Stimulated activated CD4-positive, alpha-beta T cell treated with anti-CD3 and anti-CD28 coated beads, Interleukin-12 subunit alpha, Interleukin-12 subunit beta, amount 100 ng/mL, for 4 hours (primary cell): ENCODE results near the gene CAPN13.

Source experiments
- DNase-seq: peaks from one replicate; pipeline ENCODE4 v3.0.0-alpha.2; 2020

Gene CAPN13, protein sequence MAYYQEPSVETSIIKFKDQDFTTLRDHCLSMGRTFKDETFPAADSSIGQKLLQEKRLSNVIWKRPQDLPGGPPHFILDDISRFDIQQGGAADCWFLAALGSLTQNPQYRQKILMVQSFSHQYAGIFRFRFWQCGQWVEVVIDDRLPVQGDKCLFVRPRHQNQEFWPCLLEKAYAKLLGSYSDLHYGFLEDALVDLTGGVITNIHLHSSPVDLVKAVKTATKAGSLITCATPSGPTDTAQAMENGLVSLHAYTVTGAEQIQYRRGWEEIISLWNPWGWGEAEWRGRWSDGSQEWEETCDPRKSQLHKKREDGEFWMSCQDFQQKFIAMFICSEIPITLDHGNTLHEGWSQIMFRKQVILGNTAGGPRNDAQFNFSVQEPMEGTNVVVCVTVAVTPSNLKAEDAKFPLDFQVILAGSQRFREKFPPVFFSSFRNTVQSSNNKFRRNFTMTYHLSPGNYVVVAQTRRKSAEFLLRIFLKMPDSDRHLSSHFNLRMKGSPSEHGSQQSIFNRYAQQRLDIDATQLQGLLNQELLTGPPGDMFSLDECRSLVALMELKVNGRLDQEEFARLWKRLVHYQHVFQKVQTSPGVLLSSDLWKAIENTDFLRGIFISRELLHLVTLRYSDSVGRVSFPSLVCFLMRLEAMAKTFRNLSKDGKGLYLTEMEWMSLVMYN

DNA sequence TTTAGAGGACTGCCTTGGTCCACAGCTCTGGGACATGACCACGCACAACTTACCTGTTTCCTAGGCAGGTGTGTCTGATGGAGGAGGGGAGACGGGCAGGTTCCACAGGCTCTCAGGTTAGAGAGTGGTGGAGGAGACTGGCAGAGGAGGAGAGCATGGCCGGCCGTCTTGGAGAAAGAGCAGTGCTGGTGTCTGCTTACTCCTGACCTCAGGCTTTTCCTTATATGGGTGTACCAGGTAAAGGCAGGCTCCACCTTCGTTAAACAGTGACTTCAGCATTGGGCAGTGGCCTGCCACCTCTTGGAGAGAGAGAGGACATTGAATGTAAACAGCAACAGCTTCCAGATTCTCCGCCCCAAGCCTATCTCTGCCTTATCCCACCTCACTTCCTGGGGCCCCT, at the start of gene CAPN13:
CAPN13 (minus strand) TSS at position 198 of the 400 bp plus-strand sequence. CDS start 20,121 bp downstream, outside the sequence.
- DNase-seq = no peak

DNA sequence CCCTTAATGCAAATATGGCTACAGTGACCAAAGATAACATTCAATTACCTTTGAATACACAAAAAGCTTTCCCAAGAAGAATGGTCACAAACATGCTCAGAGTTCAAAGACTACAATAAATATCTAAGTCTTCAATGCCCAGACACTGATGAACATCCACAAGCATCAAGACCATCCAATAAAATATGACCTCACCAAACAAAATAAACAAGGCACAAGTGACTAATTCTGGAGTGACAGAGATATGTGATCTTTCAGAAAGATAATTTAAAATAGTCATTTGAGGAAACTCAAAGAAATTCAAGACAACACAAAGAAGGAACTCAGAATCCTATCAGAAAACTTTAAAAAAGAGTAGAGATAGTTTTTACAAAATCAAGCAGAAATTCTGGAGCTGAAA, 40.6 kb upstream of the CAPN13 start:
- no peak for DNase-seq

DNA sequence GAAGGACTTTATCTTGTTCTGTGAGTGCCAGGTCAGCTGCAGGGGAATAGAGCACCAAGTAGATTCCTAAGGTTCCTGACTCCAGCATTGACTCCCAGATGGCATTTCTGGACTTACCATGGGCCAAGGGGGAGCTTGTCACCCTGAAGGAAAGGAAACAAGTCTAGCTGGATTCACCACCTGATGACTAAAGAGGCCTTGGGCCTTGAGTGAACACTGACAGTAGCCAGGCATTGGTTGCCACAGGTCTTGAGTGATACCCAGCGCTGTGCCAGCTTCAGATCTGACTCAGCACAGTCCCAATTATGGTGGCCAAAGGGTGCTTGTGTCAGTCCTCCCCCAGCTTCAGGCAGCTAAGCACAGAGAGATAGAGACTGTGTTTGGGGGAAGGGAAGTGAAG, 40.1 kb upstream of the CAPN13 start:
- DNase-seq = no peak

DNA sequence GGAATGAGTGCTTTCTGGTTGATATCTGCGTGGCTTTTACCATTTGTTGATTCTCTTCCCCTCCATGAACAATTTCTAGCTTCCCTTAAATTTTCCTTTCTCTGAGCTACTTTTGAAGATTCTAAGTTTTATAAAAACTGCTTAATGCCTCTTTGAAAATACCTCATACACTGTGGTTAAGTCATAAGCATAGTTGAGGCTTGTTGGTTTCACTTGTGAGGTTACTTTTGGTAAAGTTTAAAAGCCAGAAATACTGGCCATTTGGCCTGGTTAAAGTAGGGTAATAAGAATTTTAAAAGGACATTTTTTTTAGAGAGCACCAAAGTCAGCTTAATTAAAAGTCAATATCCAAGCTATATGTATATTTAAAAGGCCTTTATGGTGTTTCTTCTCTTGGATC, 21.3 kb upstream of the CAPN13 start:
- no peak for DNase-seq

DNA sequence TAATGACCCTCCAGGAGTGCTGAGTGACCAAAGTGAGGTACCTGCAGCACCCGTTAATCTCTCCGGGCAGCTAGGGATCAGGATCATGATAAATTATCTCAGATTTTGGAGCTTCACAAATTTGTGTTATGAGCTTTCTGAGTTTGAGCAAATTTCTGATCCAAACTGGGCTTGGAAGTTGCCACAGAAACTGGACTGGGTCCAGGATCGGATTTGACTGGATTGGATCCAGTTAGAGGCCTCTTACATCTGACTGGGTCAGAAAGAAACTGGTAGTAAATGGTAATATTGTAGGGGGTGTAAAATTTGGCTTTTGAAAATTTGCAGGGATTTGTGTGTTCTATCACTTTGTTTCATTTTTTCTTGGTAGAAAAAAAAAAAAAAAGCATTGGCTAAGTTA, 19.7 kb upstream of the CAPN13 start:
- no peak for DNase-seq

DNA sequence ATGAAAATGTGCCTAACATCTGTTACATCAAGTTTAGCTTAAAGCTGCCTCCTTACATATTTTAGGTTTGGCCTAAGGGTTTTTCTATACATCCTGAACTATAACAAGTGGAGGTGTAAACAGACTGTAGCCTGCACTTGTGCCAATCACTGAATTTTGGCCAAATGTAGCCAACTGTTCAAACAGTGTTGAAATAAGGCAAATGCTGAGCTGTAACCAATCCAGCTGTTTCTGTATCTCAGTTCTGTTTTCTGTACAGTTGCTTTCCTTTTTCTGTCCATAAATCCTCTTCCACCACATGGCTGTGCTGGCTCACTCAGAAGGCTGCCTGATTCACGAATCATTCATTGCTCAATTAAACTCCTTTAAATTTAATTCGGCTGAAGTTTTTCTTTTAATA, 19.2 kb upstream of the CAPN13 start:
- no peak for DNase-seq

DNA sequence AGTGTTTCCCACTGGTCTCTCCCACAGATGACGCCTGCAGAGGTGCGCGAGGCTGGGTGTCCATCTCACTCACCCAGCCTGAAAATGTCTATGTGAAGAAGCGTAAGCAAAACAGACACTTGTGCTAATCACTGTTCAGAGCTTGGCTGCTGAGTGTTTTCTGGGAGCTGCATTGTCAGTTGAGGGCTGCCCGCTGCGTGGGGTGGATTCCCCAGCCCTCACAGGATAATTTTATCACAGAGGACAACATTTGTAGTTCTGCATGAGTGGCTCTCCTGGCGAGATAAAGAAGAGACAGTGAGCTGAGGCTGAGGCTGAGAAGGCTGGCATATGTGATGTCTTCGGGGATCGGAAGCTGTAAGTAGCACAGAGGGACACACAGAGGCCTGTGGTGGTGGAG, 16.2 kb upstream of the CAPN13 start:
- no peak for DNase-seq

DNA sequence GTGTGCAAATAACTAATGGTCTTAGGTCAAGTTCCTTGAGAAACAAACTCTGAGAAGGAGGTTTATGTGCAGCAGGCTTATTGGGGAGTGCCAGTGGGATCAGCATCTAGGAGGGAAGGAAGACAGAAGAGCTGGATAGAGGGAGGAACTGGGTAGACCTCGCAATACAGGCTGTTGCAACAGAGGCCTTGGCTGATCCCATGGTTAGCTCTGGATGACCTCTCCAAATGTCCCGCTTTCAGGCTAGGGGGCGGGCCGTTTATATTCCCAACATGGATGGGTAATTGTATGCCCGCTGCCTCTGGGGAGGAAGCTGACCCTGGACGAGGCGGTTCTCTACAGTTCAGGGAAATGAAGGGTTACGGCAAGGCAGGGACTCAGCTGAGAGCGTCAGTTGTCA, 14.7 kb upstream of the CAPN13 start:
- no peak for DNase-seq

DNA sequence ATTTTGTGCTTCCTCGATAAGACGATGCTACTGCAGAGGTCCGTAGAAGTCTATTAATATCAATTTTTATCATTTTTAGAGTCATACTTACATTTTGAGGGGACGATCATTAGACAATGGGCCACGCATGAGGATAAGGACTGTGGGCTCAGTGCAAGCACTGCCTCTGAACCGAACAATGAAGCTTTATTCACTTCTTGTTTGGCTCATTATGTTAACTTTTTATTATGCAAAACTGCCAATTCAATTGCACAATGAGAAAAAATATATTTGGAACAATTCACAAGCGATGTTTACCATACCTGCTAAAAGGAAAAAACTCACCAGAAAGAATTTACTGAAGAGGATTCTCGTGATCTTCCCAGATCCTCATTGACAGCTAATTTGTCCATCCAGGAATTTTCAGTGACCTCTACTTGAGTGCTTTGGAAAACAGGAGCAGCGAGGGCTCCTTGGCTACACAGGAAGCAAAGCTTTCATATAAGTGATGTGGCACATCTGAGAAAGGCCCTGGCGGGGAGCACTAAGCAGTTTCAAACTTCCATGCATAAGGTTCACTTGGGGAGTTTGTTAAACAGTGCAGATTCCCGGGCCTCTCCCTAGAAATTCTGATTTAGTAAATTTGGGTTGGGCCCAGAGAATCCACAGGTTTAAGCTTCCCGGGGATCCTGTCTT, 13.3 kb upstream of the CAPN13 start:
- DNase-seq = no peak

DNA sequence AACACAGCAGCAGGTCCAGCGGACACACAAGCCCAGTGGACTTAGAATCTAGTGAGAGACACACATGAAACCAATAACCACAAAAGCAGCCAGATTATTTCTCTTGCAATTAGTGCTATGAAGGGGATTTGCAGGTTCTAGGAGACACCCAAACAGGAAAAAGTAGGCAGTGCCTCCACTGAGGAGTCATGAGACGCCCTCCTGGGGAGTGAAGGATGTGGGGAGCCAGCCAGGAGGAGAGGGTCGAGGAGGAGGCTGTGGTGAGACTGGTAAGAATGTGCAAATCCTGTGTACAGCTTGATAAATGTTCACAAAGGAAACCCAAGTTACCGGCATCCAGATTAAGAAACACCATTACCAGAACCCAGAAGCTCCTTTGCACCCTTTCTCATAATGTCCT, 2.7 kb upstream of the CAPN13 start:
- DNase-seq = no peak

DNA sequence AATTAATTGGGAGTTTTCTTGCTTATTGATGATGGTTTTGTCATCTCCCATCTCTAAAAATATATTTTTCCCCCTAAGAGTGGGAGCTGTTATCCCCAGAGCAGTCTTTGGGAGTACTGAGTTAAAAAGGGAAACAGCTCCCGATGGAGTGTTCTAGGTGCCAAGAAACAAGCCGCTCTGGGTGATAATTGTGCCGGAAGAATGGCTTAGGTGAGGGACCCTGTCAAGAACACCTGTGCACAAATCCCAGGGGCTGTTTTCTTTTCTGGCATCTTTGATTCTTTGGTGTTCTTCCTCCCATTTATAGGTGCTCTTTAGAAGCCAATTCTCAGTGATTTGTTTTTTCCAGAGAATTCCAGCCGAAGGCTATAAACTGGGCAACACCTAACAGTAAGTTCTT, 1.4 kb upstream of the CAPN13 start:
- DNase-seq = no peak

DNA sequence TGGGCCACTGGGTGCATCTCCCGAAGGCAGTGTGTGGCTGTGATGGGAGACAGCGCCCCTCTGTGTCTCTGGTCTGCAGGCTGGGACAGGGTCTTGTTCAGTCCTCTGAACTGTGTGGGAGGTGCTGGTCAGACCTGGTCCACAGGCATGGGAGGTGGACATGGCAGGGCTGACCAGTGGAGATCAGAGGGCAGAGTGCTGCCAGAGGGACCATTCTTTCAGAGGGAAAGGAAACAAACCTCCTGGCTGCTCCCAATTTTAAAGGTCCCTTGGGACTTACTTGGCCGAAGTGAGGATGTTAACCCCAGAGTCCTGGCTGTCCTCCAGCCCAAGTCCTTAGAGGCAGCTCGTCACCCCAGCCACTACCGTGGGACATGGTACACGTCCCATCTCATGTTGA, 4.0 kb downstream of the CAPN13 start:
- no peak for DNase-seq

DNA sequence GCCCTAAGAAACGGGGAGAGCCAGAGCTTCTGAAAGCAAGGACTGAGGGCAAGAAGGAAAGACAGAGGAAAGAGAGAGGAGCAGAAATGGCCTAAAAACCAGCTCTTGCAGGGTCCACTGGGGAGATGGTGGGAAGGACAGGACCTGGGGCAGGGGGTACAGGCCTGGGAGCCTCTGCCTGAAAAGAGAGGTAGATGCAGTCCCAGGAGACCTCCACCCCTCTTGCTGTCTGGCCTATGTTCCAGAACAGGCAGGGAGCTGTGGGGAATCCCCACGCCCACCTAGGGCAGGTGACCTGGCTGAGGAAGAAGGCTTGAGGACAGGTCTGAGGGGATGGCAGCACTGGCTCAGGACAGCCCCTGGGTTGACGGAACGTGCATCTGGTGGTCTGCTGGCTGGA, 4.6 kb downstream of the CAPN13 start:
- no peak for DNase-seq

DNA sequence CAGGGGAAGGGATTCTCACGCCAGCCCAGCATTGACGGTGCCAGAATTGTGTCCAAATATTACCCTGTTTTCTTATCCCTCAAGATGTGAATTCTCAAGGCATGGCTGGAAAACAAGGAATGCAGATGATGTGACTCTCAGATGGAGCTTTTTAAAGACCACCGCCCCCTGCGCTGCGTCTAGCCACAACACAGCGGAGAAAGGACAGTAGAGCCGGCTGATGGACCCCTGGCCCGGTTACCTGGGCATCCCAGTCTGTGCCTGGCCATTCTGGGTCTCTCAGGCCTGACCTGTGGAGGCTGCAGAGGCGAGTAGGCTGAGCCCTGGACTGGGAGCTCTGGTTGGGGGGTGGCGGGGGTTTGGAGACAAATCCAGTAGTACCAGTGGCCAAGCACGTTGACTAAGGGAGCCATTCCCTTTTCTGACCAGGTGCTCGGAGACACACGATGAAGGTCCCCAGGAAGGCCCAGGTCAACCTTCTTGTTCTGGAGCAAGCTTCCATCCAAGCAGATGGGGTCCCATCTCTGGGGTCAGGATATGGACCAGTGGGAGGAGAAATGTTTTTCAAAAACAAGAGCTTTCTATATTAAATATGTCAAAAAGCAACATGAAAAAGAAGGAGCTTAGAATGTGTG, 5.3 kb downstream of the CAPN13 start:
- DNase-seq = no peak

DNA sequence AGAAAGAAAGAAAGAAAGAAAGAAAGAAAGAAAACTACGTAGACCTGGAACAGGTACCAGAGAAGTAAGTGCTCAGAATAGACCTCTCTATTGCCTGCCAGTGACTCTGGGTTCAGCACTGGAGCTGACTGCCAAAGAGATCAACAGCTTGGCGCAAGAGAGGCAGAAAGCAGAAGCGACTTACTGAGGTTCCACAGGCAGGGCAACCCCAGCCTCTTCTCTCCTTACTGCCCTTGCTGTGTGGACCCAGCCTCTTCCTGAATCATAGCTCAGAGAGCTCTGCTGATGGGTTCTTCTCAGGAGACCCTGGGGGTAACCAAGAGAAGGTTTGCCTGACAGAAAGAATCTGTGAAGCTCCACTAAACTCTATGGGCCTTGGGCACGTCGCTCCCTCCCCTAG, 7.1 kb downstream of the CAPN13 start:
- no peak for DNase-seq

DNA sequence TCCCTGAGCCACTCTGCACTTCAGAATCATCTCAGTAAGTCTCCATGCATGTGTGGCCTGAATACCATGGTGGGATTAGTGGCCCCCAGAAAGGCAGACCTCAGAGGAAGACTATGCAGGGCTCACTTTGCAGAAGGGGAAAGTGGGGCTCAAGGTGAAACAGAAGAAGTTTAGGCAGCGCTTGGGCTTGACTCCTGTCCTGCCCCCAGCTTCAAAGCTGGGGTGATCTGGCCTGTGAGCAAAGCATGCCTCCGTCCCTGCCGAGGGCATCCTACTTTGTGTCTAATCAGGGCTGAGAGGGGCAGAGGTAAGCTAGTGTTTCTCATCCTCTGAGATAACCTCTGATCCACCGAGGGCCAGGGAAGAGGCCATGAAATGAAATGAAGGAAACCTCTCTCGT, 7.9 kb downstream of the CAPN13 start:
- DNase-seq = no peak

DNA sequence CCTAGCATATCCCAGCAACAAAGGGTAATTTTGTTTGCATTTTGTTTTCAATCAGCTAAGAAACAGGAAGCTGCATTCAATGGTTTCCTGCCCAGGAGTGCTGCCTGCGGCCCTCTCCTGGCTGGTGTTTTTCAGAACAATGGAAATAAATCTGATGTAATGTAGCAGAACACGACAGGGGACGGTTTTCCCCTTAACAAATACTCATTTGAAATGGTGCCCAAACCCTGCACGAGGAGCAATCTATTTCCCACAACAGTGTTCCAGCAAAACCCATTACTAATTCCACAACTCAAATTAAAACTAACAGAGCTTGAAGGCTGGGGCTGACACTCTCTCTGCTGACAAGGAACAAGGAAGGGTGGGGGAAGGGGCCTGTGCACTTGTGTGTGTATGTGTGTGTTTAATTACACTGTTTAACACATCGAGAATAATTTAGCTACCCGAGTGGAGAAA, 8.7 kb downstream of the CAPN13 start:
- no peak for DNase-seq

DNA sequence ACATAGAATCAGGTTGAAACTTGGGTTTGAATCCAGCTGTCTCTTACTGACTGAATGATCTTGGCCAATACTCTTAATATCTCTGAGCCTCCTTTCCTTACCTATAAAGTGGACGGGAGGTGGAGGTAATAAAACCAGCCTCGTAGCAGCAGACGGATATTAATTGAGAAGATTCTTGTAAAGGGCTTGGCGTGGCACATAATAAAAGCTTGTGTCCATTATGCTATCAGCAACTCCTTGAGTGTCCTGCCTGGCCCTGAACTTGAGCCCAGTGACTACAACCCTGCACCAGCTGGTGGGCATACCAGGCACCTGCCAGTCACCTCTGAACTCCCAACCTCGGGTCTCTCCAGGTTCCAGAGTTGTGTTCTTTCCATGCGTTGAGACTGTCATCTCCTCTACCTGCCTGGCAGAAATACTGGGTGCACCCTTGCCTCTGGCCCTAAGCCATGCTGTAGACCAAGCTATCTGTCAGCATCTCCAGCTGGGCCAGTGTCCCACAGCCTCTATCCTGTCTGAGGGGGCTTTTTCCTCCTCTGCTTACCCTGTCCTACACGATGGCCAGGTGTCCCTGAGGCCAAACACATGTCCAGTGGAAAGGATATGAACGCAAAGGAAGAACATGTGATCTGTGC, 9.7 kb downstream of the CAPN13 start:
- DNase-seq = no peak

DNA sequence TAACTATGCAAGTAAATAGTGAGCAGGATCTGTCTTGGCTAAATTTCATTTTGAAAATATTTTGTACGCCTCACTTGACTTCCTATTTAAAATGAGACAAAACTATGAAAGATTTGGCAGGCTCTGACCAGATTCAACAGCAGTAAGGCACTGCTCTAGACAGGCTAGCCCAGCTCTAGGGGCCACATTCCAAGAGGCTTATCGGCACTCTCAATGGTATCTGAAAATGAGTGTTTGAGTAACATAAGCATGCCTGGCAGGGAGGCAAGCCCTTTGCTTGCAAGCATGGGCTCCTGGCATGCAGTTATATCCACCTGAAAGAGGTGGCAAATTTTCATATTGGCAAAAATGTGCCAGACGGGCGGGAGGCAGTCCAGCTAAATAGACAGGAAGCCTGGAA, 10.5 kb downstream of the CAPN13 start:
- no peak for DNase-seq

DNA sequence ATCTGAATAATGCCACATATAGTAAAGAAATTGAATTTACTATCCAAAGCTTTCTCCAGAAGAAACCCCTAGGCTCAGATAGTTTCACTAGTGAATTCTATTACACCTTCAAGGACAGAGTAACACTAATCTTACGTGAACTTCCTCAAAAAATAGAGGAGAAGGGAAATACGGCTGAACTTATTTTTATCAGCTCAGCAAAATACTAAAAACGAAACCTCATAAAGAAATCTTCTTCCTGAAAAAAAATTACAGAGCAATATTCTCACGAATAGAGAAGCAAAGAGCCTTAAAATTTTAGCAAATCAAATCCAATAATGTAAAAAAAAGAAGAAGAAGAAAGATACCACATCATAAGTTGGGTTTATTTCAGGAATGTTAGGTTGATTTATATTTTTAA, 14.7 kb downstream of the CAPN13 start:
- no peak for DNase-seq

DNA sequence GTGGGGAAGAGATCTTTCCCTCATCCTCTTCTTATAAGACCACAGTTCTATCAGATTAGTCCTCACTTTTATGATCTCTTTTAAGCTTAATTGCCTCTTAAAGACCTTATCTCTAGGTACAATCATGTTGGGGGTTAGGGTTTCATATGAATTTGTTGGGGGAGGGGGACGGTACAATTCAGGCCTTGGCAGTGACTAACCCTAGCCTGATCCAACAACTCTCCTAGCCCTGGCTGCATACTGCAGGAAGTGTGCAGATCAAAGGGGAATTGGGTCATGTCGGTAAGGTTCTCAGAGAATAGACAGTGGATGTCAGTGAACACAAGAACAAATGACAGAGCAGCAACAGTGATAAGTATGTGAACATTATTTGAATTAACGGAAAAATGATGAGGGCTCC, 16.4 kb downstream of the CAPN13 start:
- DNase-seq = no peak

DNA sequence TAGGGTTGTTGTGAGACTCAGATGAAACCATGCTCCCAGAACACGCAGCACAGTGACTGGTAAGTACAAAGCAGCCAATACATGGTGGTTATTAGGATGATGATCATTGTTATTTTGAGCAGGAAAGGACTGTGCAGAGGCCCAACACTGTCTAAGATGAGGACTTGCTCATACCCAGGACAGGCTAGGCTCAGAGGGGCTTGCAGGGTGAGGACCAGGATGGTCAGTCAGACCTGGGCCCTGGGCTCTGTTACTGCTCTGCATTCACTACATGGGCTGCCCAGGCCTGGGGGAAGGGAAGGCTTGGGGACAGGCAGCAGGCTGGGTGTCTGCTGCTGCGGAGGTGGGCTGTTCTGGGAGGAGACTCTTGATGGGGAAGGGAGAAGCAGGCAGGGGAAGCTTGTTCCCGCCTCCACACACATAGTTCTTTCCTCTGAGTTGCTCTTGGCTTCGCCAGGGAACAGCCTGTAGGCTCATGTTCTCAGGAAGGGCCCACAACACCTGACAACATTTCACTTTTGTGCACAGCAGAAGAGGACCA, 17.5 kb downstream of the CAPN13 start:
- DNase-seq = no peak
